NCI-H187 treated with DMSO at 0.1 percent for 48 hours (cell line): ENCODE data around the gene P2RY4.
"Not testable (repeated sequence)": the region's sequence is repeated elsewhere in the genome, so short reads cannot be mapped to it uniquely, and the experiment has no call there.

Experiments
- DNase-seq: peaks from one replicate; lab custom pipeline; 2025; lab: John Stamatoyannopoulos, UW

Gene P2RY4

DNA sequence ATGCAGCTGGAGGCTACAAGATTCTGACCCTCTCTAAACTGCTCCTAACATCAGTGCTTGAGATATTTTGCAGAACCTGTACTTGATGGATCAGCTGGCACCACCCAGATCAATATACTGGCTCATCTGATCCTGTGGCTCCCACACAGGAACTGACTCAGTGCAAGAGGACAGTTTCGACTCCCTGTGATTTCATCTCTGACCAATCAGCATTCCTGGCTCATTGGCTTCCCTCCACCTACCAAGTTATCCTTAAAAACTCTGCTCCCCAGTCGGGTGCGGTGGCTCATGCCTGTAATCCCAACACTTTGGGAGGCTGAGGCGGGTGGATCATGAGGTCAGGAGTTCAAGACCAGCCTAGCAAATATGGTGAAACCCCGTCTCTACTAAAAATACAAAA, 16.4 kb downstream of the P2RY4 start:
- DNase-seq: not testable (repeated sequence)

DNA sequence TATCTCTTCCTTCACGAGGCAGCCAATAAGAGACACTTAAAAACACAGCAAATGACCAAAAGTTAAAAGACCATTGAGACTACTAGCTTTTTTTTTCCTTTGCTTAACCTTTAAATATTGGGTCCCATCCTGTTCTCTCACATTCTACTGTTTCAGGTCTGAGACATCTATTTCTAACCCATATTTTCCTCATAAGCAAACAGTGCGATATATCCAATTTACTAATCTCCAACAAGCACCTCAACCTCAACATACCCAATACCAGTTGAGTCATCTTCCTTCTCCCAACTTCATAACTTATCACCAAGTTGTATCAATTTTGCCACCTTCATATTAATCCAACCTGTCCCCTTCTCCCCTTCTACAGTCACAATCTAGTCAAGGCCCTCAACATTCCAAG, 18.5 kb downstream of the P2RY4 start:
- DNase-seq: no peak

DNA sequence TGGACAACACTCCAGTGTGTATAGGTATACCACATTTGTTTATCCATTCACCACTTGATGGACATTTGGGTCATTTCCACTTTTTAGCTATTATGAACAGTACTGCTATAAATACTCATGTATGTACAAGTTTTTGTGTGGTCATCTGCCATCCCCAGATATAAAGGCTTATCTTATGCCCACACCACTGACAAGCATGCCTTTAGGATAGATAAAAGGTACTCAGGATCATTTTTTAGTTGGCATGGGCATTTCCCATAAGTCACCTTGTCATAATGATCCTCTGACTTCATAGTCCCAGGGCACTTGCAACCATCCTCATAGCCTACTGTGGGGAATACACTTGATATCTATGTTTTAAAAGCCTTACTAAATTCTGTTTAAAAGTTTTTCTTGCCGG, 19.3 kb downstream of the P2RY4 start:
- DNase-seq: no peak

DNA sequence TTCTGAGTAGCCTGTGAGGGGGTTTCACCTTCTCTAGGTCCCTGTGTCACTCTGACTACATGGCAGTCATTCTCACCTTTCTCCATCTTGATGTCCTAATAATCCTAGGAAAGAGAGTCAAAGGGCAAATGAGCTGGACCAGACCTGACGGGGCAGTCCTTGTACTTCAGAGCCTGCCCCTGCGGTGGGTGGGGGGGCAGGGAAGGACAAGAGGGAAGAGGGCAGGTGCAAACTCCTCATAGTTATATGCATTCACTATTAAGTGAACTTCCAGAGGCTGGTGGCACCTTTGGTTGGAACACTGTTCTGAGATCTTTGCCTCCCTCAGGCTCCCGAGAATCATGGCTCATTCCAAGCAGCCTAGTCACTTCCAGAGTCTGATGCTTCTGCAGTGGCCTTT, 25.6 kb downstream of the P2RY4 start, which contains the start of gene AWAT1:
AWAT1 (plus strand) TSS at position 301 of the 400 bp plus-strand sequence; CDS start at position 342, 41 bp downstream.
- DNase-seq: no peak

DNA sequence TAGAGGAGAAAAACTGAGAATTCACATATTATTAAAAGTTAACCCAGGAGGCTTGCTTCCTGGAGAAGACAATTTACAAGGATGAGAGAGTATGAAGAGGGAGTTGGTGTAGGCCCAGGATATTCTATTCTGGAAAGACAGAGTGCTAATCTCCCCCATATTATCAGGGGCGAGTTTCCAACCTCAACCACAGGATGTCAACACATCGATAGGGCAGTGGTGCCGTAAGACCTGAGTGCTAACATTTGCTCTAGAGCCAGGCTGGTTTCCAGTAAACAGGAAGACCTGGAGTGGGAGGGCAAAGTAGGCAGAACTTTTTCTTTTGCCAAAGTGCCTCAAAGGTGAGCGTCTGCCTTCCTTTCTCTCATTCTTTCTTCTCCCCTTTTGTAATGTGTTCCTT, 28.3 kb downstream of the P2RY4 start:
- DNase-seq: no peak

DNA sequence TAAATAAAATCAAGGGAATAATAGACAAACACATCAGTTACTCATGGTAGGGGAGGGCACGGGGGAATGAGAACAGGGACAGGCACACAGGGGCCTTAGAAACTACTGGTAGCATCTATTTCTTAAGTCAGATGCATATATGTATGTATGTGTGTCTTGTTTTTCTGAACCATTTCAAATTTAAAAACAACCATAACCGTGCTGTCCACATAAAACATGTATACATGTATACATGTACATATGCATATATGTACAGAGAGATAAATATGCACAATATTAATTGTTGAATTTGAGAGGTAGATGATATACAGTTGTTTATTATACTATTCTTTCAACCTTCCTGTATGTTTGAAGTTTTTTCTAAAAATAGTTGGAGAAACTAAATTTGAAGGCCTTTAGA, 33.3 kb downstream of the P2RY4 start:
- DNase-seq: no peak

DNA sequence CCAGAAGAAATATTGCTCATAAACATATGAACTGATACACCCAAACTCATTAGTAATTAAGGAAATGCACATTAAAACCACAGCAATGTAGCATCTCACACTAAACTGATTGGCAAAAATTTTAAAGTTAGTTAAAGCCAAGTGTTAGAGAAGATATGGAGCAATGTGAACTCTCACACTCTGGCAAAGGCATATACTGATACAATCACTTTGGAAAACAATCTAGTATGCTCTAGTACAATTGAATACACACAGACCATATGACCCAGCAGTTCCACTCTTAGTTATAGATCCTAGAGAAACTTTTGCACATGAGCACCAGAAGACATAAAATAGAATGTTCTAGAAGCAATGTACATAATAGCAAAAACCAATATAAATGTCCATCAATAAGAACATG, 34.0 kb downstream of the P2RY4 start:
- DNase-seq: no peak

DNA sequence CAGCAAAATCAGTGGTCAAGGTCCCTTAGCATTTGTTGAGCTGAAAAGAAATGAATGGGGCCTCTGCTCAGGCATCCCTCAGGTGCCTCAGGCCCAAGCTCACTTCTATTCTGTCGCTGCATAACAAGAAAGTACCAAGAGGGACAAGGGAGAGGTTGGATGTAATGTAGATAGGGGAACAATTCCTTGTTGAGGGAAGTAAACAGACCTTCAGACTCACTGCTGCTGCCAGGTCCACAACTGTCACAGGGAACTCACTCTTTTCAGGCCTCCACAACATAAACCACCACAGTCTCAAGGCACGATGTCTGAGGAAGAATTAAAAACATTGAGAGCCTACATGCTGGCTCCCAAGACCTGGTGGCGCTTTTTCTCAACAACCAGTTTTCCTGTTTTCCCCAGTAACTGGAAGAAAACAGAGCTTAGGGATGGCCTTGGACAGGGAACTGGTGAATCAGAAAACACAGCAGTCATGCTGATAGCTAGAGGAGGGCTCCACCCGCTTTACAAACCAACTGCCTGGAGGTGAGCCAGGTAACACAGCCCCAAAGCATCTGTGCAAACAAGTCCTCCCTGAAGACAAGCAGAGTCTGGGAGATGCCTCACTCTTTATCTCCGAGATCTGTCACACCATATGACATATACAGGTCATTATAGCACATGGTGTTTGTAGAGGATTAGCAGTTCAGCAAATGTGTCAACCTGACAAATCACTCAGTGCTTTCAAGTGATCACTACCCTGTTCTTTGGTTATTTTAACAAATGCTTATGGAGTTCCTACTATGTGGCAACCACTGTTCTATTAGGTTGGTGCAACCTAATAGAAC, 39.9 kb downstream of the P2RY4 start:
- DNase-seq: no peak

DNA sequence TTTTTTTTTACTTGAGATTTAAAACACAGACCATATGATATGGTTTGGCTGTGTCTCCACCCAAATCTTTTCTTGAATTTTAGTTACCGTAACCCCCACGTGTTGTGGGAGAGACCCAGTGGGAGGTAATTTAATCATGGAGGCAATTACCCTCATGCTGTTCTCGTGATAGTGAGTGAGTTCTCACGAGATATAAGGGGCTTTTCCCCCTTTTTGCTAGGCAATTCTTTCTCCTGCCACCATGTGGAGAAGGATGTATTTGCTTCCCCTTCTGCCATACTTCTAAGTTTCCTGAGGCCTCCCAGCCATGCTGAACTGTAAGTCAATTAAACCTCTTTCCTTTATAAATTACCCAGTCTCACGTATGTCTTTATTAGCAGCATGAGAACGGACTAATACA, 50.4 kb downstream of the P2RY4 start:
- DNase-seq: not testable (repeated sequence)

DNA sequence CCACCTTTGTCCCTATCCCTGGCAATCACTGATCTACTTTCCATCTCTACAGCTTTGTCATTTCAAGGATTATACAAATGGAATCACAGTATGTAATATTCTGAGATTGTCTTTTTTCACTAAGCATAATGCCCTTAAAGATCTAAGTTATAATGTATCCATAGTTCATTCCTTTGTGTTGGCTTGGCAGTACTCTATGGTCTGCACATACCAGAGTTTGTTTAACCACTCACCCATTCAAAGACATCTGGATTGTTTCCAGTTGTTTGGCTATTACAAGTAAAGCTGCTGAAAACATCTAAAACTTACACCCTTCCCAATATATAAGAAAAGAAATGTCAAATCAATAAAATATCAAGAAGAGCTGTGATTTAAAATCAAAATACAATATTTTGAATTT, 51.5 kb downstream of the P2RY4 start:
- DNase-seq: no peak
